ENCODE data around the gene SMIM33. TPM values are rescaled to one million over a fixed set of nuclear protein-coding genes. Genes with fewer than 3 reads are reported as not detected.
"Not testable (repeated sequence)": the region's sequence is repeated elsewhere in the genome, so short reads cannot be mapped to it uniquely, and the experiment has no call there.

Gene SMIM33
- total RNA-seq, 1 donor from 2014 or later, result not detected

DNA sequence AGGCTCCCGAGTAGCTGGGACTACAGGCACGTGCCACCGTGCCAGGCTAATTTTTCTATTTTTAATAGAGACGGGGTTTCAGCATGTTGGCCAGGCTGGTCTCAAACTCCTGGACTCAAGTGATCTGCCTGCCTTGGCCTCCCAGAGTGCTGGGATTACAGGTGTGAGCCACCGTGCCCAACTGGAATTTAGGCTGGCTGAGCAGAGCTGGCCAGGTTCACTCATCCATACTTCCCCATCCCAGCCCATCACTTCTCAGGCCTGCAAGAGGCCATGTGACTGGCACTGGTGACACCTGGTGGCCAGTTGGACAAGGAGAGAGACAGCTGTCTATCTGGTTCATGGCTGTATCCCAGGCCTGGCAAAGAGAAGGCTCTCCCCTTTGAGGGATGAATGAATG is 42.6 kb downstream of the SMIM33 start:
- peak; percentile 57 for DNase-seq (ENCODE audit: low read depth)
- not testable (repeated sequence) for H3K36me3 ChIP-seq (ENCODE audit: control insufficient read depth, insufficient read depth, low read length); H3K4me3 ChIP-seq (ENCODE audit: low read depth, low read length); H3K27me3 ChIP-seq (ENCODE audit: control insufficient read depth, insufficient read depth, low read length)
- TF ChIP-seq, protein P1, sequence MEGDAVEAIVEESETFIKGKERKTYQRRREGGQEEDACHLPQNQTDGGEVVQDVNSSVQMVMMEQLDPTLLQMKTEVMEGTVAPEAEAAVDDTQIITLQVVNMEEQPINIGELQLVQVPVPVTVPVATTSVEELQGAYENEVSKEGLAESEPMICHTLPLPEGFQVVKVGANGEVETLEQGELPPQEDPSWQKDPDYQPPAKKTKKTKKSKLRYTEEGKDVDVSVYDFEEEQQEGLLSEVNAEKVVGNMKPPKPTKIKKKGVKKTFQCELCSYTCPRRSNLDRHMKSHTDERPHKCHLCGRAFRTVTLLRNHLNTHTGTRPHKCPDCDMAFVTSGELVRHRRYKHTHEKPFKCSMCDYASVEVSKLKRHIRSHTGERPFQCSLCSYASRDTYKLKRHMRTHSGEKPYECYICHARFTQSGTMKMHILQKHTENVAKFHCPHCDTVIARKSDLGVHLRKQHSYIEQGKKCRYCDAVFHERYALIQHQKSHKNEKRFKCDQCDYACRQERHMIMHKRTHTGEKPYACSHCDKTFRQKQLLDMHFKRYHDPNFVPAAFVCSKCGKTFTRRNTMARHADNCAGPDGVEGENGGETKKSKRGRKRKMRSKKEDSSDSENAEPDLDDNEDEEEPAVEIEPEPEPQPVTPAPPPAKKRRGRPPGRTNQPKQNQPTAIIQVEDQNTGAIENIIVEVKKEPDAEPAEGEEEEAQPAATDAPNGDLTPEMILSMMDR (IDR thresholded peaks at IDR 0.05; ENCODE audit: insufficient read depth, low read length, poor library complexity, severe bottlenecking), result peak; percentile 78

DNA sequence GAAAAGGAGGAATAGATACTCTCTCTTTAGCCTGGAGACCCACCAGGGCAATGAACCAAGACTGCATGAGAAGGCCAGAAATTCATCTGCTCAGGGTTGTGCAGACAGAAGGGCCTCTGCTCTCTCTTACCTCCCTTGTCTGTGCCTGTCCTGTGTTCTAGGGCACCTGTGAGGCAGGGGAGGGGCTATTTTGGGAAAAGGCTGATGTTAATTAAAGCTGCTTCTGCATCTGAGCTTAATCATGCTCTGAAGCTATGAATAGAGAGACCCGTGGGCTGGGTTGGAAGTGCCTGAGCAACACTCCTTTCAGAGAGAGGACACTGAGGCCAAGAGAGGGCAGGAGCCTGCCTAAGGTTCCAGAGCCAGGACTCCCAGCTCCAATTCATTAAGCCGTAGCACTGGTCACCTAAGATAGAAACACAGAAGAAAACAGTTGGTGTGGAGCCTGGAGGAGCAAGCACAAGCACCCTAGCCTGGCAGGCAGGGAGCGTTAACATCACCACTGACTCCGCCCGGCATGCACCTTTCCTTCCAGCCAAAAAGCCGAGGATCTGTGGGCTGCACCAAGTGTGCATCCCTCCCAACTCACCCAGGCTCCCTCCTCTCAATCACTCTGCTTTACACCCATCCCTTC is 43.2 kb downstream of the SMIM33 start:
- TF ChIP-seq, protein P1 (IDR thresholded peaks at IDR 0.05; ENCODE audit: insufficient read depth, low read length, poor library complexity, severe bottlenecking), result no peak
- Histone ChIP-seq H3K4me3 (ENCODE audit: low read depth, low read length) (no peak overlapping the region), H3K36me3 (ENCODE audit: control insufficient read depth, insufficient read depth, low read length) (no peaks in the 10 kb centered on the region), H3K27me3 (ENCODE audit: control insufficient read depth, insufficient read depth, low read length) (no peaks in the 10 kb centered on the region)
- DNase-seq (ENCODE audit: low read depth), result no peak

DNA sequence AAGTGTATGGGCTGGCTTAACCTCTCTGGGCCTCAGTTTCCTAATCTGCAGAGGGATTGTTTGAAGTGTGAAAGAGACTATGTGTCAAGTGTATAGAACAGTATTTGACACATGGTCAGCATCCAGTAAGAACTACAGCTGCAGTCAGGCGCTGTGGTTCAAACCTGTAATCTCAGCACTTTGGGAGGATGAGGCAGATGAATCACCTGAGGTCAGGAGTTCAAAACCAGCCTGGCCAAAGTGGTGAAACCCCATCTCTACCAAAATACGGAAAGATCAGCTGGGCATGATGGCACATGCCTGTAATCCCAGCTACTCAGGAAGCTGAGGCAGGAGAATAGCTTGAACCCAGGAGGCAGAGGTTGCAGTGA is 43.7 kb downstream of the SMIM33 start:
- Histone ChIP-seq H3K36me3 (ENCODE audit: control insufficient read depth, insufficient read depth, low read length) (no peaks in the 10 kb centered on the region), H3K27me3 (ENCODE audit: control insufficient read depth, insufficient read depth, low read length) (no peaks in the 10 kb centered on the region), H3K4me3 (ENCODE audit: low read depth, low read length) (no peak overlapping the region)
- DNase-seq (ENCODE audit: low read depth), result no peak
- TF ChIP-seq, protein P1 (IDR thresholded peaks at IDR 0.05; ENCODE audit: insufficient read depth, low read length, poor library complexity, severe bottlenecking), result no peak

DNA sequence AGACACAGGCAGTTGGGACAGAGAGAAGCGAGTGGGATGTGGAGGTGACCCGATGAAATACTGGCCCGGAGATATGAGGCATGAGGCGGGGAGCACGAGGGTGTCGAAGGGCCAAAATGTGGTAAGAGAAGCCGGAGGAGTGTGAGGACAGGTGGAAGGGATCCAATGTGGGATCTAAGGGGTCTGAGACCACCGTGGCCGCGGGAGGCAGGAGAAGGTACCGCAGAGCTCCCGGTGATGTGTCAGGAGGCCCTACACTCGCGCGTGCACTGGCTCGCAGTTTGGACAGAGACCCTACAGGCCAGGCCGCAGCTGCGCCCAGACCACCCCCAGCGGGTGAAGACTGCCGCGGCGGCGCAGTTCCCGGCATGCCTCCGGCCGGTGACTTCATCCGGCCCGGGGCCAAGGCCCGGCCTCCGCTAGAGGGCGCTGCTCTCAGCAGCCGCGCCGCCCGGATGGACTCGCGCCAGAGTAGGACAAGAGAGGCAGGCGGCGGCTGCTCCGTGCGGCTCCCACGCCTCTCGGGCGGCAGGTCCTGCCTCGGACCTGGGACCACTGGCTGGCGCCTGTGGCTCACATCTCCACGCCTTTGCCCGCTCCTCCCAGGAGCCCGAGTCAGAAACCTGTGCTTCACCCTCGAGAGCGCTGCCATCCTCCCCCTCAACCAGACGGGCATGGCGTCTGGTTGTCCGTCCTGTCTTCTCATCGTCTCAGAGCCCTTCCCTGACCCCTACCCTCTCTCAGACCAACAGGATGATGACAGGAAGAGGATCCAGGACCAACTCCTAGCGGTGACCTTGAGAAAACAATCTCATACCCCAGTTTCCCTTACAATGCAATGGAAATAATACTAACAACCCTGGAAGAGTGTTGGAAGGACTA is 47.1 kb downstream of the SMIM33 start:
- TF ChIP-seq, protein P1 (IDR thresholded peaks at IDR 0.05; ENCODE audit: insufficient read depth, low read length, poor library complexity, severe bottlenecking), result peak; percentile 83
- DNase-seq (ENCODE audit: low read depth), result peak; percentile 32
- H3K4me3 ChIP-seq (ENCODE audit: low read depth, low read length), result peak overlapping the region; percentile 38
- H3K27me3 ChIP-seq (ENCODE audit: control insufficient read depth, insufficient read depth, low read length), result no peaks in the 10 kb centered on the region
- H3K36me3 ChIP-seq (ENCODE audit: control insufficient read depth, insufficient read depth, low read length), result no peaks in the 10 kb centered on the region

Other genes with a start within 250 kb of the SMIM33 start
- gene MATR3, start 177.3 kb upstream of the SMIM33 start, total RNA-seq, result 219 and 266 TPM in 2 replicates
- 63.0 and 72.9 TPM in 2 replicates for gene PAIP2, start 129.2 kb upstream of the SMIM33 start, total RNA-seq
- gene SLC23A1, start 87.7 kb upstream of the SMIM33 start, total RNA-seq, result not detected in 2 replicates
- not detected in 2 replicates for gene MZB1, start 81.1 kb upstream of the SMIM33 start, total RNA-seq
- 3.0 and 3.6 TPM in 2 replicates for gene PROB1, start 75.9 kb upstream of the SMIM33 start, total RNA-seq
- 7.7 and 8.8 TPM in 2 replicates for gene SPATA24, start 66.9 kb upstream of the SMIM33 start, total RNA-seq
- 8.1 and 14.2 TPM in 2 replicates for gene DNAJC18, start 31.5 kb upstream of the SMIM33 start, total RNA-seq
- not detected in 2 replicates for gene ECSCR, start 8.3 kb upstream of the SMIM33 start, total RNA-seq
- gene STING1, start 11.8 kb downstream of the SMIM33 start, total RNA-seq, result 15.5 and 17.5 TPM in 2 replicates
- 120 and 127 TPM in 2 replicates for gene UBE2D2, start 90.3 kb downstream of the SMIM33 start, total RNA-seq
- 167 and 183 TPM in 2 replicates for gene CXXC5, start 177.3 kb downstream of the SMIM33 start, total RNA-seq

Measured in kidney epithelial cell (primary cell).